DND-41 (cell line): ENCODE measurements around the gene FOXI1.

Experiments
- ATAC-seq: fragments of 200-7000 bp; cut with Tn5 transposase; 3 replicates; pipeline ENCODE4 v1.9.1; 2021; ENCODE audit warnings: low read depth; ENCODE audit not compliant: insufficient read depth
- DNase-seq: peaks from one replicate; pipeline ENCODE4 v3.0.0-alpha.2; 2020
- H2AFZ ChIP-seq: 2 replicates; pipeline ENCODE4 v1.6.0; 2012; ENCODE audit warnings: low read depth, low read length
- H3K27ac ChIP-seq: 2 replicates; pipeline ENCODE4 v1.5.1; 2012; ENCODE audit warnings: low read length, inconsistent platforms
- H3K27me3 ChIP-seq: fragments of 200-600 bp; sonication (generic); 2 replicates; pipeline ENCODE4 v1.6.0; 2012; ENCODE audit warnings: low read length, mild to moderate bottlenecking, inconsistent platforms; ENCODE audit not compliant: insufficient read depth, poor library complexity
- H3K36me3 ChIP-seq: 2 replicates; pipeline ENCODE4 v1.5.1; 2012; ENCODE audit warnings: low read length, inconsistent platforms; ENCODE audit not compliant: insufficient read depth
- H3K4me1 ChIP-seq: 2 replicates; pipeline ENCODE4 v1.5.1; 2012; ENCODE audit warnings: mild to moderate bottlenecking, low read length; ENCODE audit not compliant: insufficient read depth
- H3K4me2 ChIP-seq: 2 replicates; pipeline ENCODE4 v1.6.0; 2012; ENCODE audit warnings: mild to moderate bottlenecking, moderate library complexity, low read length, inconsistent platforms; ENCODE audit not compliant: insufficient read depth
- H3K4me3 ChIP-seq, 2 experiments: fragments of 200-600 bp in 1 of 2; shearing (Covaris generic) in 1 of 2; 2 replicates each; pipeline ENCODE4 v1.5.1; 2012 to 2016; ENCODE audit warnings: inconsistent platforms in 2 of 2, low read length in 2 of 2, mild to moderate bottlenecking in 2 of 2, low read depth in 1 of 2, moderate library complexity in 1 of 2
- H3K79me2 ChIP-seq: 2 replicates; pipeline ENCODE4 v1.6.0; 2012; ENCODE audit warnings: low read length, inconsistent platforms; ENCODE audit not compliant: insufficient read depth
- H3K9ac ChIP-seq: 2 replicates; pipeline ENCODE4 v1.6.0; 2012; ENCODE audit warnings: low read depth, mild to moderate bottlenecking, inconsistent platforms, low read length, moderate library complexity
- H3K9me3 ChIP-seq: 2 replicates; pipeline ENCODE4 v1.5.1; 2012; ENCODE audit warnings: low read length, moderate library complexity, mild to moderate bottlenecking, inconsistent platforms; ENCODE audit not compliant: insufficient read depth, severe bottlenecking
- H4K20me1 ChIP-seq: 2 replicates; pipeline ENCODE4 v1.6.0; 2012; ENCODE audit warnings: low read length; ENCODE audit not compliant: insufficient read depth
- CTCF ChIP-seq: IDR thresholded peaks from 2 replicates; pipeline ENCODE4 v1.5.1; 2012; ENCODE audit warnings: borderline replicate concordance, low read length, moderate library complexity, mild to moderate bottlenecking; ENCODE audit not compliant: poor library complexity, severe bottlenecking; ENCODE audit errors: extremely low read depth
- EZH2 ChIP-seq: IDR thresholded peaks from 3 replicates; pipeline ENCODE4 v1.6.1; 2012; ENCODE audit warnings: borderline replicate concordance, low read depth, mild to moderate bottlenecking, moderate library complexity, low read length, inconsistent platforms; ENCODE audit not compliant: severe bottlenecking

FOXI1 gene

GRCh38 chr5:170105642-170106611 lies at the start of gene FOXI1:
FOXI1 (plus strand) TSS chr5:170105897; CDS start chr5:170105958, 61 bp downstream.
- H3K27ac ChIP-seq = no peak within 1 kb of the TSS
- TF ChIP-seq EZH2 = no peak
- TF ChIP-seq CTCF = no peak

GRCh38 chr5:170056561-170057267 lies 49.0 kb upstream of the FOXI1 start:
- H2AFZ ChIP-seq = no peak overlapping the region
- no peaks in the 10 kb centered on the region for H4K20me1 ChIP-seq
- no peaks in the 10 kb centered on the region for H3K4me1 ChIP-seq
- no peak for DNase-seq
- peaks cover 79% of the 10 kb centered on the region for H3K36me3 ChIP-seq
- no peak overlapping the region for H3K4me2 ChIP-seq
- no peaks in the 10 kb centered on the region for H3K27me3 ChIP-seq
- no peak for ATAC-seq
- H3K4me3 ChIP-seq = no peak overlapping the region
- H3K9me3 ChIP-seq = no peaks in the 10 kb centered on the region
- TF ChIP-seq CTCF (no peak), EZH2 (no peak)
- no peaks in the 10 kb centered on the region for H3K79me2 ChIP-seq
- H3K9ac ChIP-seq = no peak overlapping the region
- H3K27ac ChIP-seq = no peak overlapping the region

More at GRCh38 chr5:170105642-170106611, at the start of gene FOXI1:
- Histone ChIP-seq H3K36me3 (no peaks in the 10 kb centered on the region), H3K79me2 (no peaks in the 10 kb centered on the region), H4K20me1 (no peaks in the 10 kb centered on the region), H2AFZ (no peak within 1 kb of the TSS), H3K27me3 (no peaks in the 10 kb centered on the region), H3K4me3 (no peak within 1 kb of the TSS), H3K9me3 (no peaks in the 10 kb centered on the region), H3K9ac (no peak within 1 kb of the TSS), H3K4me2 (no peak within 1 kb of the TSS), H3K4me1 (no peaks in the 10 kb centered on the region)
- DNase-seq = no peak
- ATAC-seq = 0 out of 3 replicates have a peak, but pooled peaks have one; percentile 9

- no peak overlapping the region for H2AFZ ChIP-seq
- no peaks in the 10 kb centered on the region for H3K9me3 ChIP-seq
- no peaks in the 10 kb centered on the region for H3K4me1 ChIP-seq
- H4K20me1 ChIP-seq = no peaks in the 10 kb centered on the region
- H3K4me2 ChIP-seq = no peak overlapping the region
- H3K36me3 ChIP-seq = peaks cover 79% of the 10 kb centered on the region
- no peak overlapping the region for H3K9ac ChIP-seq
- no peak for DNase-seq
- H3K79me2 ChIP-seq = no peaks in the 10 kb centered on the region
- TF ChIP-seq EZH2 = no peak
- TF ChIP-seq CTCF = no peak
- no peak overlapping the region for H3K27ac ChIP-seq
- H3K4me3 ChIP-seq = no peak overlapping the region
- H3K27me3 ChIP-seq = no peaks in the 10 kb centered on the region
- no peak for ATAC-seq
Measured at GRCh38 chr5:170057311-170057710, 48.4 kb upstream of the FOXI1 start.
